ENCODE measurements around the gene CFAP20.

The CFAP20 gene

GRCh38 chr16:58138852-58139251 is 9.7 kb upstream of the CFAP20 start:
- no peak for DNase-seq (ENCODE audit: low spot score)
- TF ChIP-seq CTCF (IDR thresholded peaks at IDR 0.05): no peak
- Histone ChIP-seq H3K4me3 (no peak overlapping the region), H3K27ac (no peak overlapping the region)

- no peak for DNase-seq (ENCODE audit: low spot score)
- no peak overlapping the region for H3K4me3 ChIP-seq
- no peak for TF ChIP-seq CTCF (IDR thresholded peaks at IDR 0.05)
- no peak overlapping the region for H3K27ac ChIP-seq
Measured at GRCh38 chr16:58137581-58137980, 8.4 kb upstream of the CFAP20 start.

- no peak for TF ChIP-seq CTCF (IDR thresholded peaks at IDR 0.05)
- peak overlapping the region; percentile 79 for H3K4me3 ChIP-seq
- peak overlapping the region; percentile 70 to 93 for H3K27ac ChIP-seq
- no peak for DNase-seq (ENCODE audit: low spot score)
Measured at GRCh38 chr16:58128711-58129096, 477 bp downstream of the CFAP20 start.

- TF ChIP-seq CTCF (IDR thresholded peaks at IDR 0.05): no peak
- DNase-seq (ENCODE audit: low spot score): no peak
- Histone ChIP-seq H3K4me3 (peak overlapping the region; percentile 79), H3K27ac (peak overlapping the region; percentile 70 to 93)
Measured at GRCh38 chr16:58128181-58128631, 975 bp downstream of the CFAP20 start.

- no peak for TF ChIP-seq CTCF (IDR thresholded peaks at IDR 0.05)
- H3K27ac ChIP-seq: peak overlapping the region; percentile 24 to 93
- no peak for DNase-seq (ENCODE audit: low spot score)
- peak overlapping the region; percentile 79 for H3K4me3 ChIP-seq
Measured at GRCh38 chr16:58127634-58128033, 1.5 kb downstream of the CFAP20 start.

- Histone ChIP-seq H3K4me3 (peak overlapping the region; percentile 79), H3K27ac (peak overlapping the region; percentile 24 to 93)
- no peak for DNase-seq (ENCODE audit: low spot score)
- no peak for TF ChIP-seq CTCF (IDR thresholded peaks at IDR 0.05)
Measured at GRCh38 chr16:58127033-58127556, 2.1 kb downstream of the CFAP20 start.

GRCh38 chr16:58126451-58126961 is 2.7 kb downstream of the CFAP20 start:
- DNase-seq (ENCODE audit: low spot score): no peak
- H3K27ac ChIP-seq: peak overlapping the region; percentile 24 to 93
- TF ChIP-seq CTCF (IDR thresholded peaks at IDR 0.05): no peak
- peak overlapping the region; percentile 79 for H3K4me3 ChIP-seq

Measured in coronary artery (tissue), 2 donors.